ENCODE results near the gene IL2RG. TPM values are rescaled to one million over a fixed set of nuclear protein-coding genes. Genes with fewer than 3 reads are reported as not detected.

IL2RG gene
- not detected in 2 replicates for total RNA-seq (2021)
- long read RNA-seq: 0 reads

DNA sequence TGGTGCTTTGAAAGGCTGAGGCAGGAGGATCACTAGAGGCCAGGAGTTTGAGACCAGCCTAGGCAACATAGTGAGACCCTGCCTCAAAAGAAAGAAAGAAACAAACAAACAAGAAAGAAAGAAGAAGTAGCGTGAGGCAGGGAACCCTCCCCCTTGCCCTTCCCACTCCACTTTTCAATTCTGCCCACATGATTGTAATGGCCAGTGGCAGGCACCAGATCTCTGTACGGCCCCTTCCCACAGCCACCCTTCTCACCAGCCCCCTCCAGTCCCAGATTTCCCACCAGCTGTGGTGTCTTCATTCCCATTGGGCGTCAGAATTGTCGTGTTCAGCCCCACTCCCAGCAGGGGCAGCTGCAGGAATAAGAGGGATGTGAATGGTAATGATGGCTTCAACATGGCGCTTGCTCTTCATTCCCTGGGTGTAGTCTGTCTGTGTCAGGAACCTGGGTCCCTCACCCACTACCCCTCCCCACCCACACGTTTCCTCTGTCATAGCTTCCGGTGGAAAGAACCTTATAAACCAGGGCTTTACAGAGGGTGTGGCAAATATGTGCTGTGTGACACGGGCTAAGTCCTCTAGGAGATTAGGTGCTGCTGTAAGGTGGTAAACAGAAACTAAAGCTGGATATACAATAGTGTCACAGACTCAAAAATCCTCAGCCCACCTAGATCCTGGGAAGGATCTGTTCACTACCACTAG is at the start of gene IL2RG:
TSS of gene IL2RG (minus strand) at position 437 of the 703 bp plus-strand sequence. CDS start at position 399, 38 bp downstream.
- TF ChIP-seq, protein P1, sequence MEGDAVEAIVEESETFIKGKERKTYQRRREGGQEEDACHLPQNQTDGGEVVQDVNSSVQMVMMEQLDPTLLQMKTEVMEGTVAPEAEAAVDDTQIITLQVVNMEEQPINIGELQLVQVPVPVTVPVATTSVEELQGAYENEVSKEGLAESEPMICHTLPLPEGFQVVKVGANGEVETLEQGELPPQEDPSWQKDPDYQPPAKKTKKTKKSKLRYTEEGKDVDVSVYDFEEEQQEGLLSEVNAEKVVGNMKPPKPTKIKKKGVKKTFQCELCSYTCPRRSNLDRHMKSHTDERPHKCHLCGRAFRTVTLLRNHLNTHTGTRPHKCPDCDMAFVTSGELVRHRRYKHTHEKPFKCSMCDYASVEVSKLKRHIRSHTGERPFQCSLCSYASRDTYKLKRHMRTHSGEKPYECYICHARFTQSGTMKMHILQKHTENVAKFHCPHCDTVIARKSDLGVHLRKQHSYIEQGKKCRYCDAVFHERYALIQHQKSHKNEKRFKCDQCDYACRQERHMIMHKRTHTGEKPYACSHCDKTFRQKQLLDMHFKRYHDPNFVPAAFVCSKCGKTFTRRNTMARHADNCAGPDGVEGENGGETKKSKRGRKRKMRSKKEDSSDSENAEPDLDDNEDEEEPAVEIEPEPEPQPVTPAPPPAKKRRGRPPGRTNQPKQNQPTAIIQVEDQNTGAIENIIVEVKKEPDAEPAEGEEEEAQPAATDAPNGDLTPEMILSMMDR (conservative IDR thresholded peaks at IDR 0.05): no peak
- Histone ChIP-seq H2AFZ (ENCODE audit: low read length) (no peak within 1 kb of the TSS), H3K27ac (ENCODE audit: insufficient read length, low read depth, low read length) (no peak within 1 kb of the TSS), H3K4me2 (ENCODE audit: insufficient read depth, insufficient read length, low read length) (no peak within 1 kb of the TSS), H3K27me3 (ENCODE audit: insufficient read depth, low read length) (no peaks in the 10 kb centered on the region), H4K20me1 (ENCODE audit: control insufficient read depth, insufficient read depth, insufficient read length) (no peaks in the 10 kb centered on the region), H3K23ac (ENCODE audit: insufficient read length, low read depth, low read length) (no peak within 1 kb of the TSS), H2BK15ac (ENCODE audit: low read depth, low read length) (no peak within 1 kb of the TSS), H3T11ph (ENCODE audit: low read length) (no peak within 1 kb of the TSS), H2BK20ac (ENCODE audit: low read depth, low read length, poor library complexity, severe bottlenecking) (no peak within 1 kb of the TSS), H3K56ac (ENCODE audit: insufficient read length, low read depth, low read length) (no peak within 1 kb of the TSS), H4K8ac (replicated peaks; ENCODE audit: insufficient read length, low read depth, low read length) (no peak within 1 kb of the TSS), H3K79me1 (ENCODE audit: insufficient read depth, low read depth, low read length, poor library complexity, severe bottlenecking) (no peaks in the 10 kb centered on the region), H2BK120ac (ENCODE audit: low read depth, low read length, poor library complexity, severe bottlenecking) (no peak within 1 kb of the TSS), H3K4ac (ENCODE audit: low read depth, low read length) (no peak within 1 kb of the TSS), H3K9ac (ENCODE audit: extremely low read depth, insufficient read length, low read length) (no peak within 1 kb of the TSS), H2AK5ac (ENCODE audit: insufficient read length, low read length) (no peak within 1 kb of the TSS), H3K79me2 (ENCODE audit: insufficient read depth, low read length) (no peaks in the 10 kb centered on the region), H3K18ac (ENCODE audit: insufficient read length, low read depth, low read length) (no peak within 1 kb of the TSS), H3K14ac (ENCODE audit: insufficient read depth, low read length) (no peak within 1 kb of the TSS), H3K23me2 (ENCODE audit: insufficient read length, low read depth, low read length, poor library complexity, severe bottlenecking) (no peaks in the 10 kb centered on the region), H2BK12ac (ENCODE audit: insufficient read length, low read depth, low read length) (no peak within 1 kb of the TSS), H4K91ac (ENCODE audit: insufficient read length, low read depth, low read length) (no peak within 1 kb of the TSS), H3K9me3 (ENCODE audit: control insufficient read depth, low read depth, low read length) (peaks cover 24% of the 10 kb centered on the region), H2BK5ac (ENCODE audit: insufficient read length, low read length) (no peak within 1 kb of the TSS), H3K4me1 (ENCODE audit: insufficient read depth, low read length) (no peaks in the 10 kb centered on the region), H4K5ac (ENCODE audit: insufficient read length, low read depth, low read length) (no peak within 1 kb of the TSS)
- Mint-ChIP-seq H3K36me3 (ENCODE audit: insufficient read depth in 1 of 3, low read depth in 3 of 3) (no peaks in the 10 kb centered on the region; a peak in 1 of 7 replicates), H3K4me3 (no peak within 1 kb of the TSS; a peak in 1 of 5 replicates), H3K4me1 (peaks cover 2 to 16% of the 10 kb centered on the region in 2 experiments; a peak in 3 of 4 replicates), H3K27ac (no peak within 1 kb of the TSS), H3K9me3 (peaks cover 67 to 72% of the 10 kb centered on the region in 2 experiments), H3K27me3 (ENCODE audit: low read depth) (peaks cover 83% of the 10 kb centered on the region)
- DNase-seq: no peak
- WGBS (ENCODE audit: extremely low coverage, insufficient read length, low lambda C conversion rate): no CpG with 5 or more reads among the region's 8 CpGs
